IPS-11a (cell line): ENCODE measurements around the gene PDCD1.
"Not testable (repeated sequence)": the region's sequence is repeated elsewhere in the genome, so short reads cannot be mapped to it uniquely, and the experiment has no call there.

Experiments
- H3K4me3 ChIP-seq: one replicate; pipeline ENCODE4 v1.5.1; 2013; ENCODE audit warnings: low read depth, low read length, control low read depth

PDCD1 gene

GRCh38 chr2:241835611-241836010 is 23.1 kb downstream of the PDCD1 start:
- H3K4me3 ChIP-seq: no peak overlapping the region

- H3K4me3 ChIP-seq: no peak overlapping the region
Measured at GRCh38 chr2:241834527-241835210, 24.0 kb downstream of the PDCD1 start.

- not testable (repeated sequence) for H3K4me3 ChIP-seq
Measured at GRCh38 chr2:241833756-241834526, 24.8 kb downstream of the PDCD1 start.

GRCh38 chr2:241833101-241833663 is 25.5 kb downstream of the PDCD1 start:
- no peak overlapping the region for H3K4me3 ChIP-seq

GRCh38 chr2:241827394-241827793 is 31.3 kb downstream of the PDCD1 start:
- no peak overlapping the region for H3K4me3 ChIP-seq

DNA sequence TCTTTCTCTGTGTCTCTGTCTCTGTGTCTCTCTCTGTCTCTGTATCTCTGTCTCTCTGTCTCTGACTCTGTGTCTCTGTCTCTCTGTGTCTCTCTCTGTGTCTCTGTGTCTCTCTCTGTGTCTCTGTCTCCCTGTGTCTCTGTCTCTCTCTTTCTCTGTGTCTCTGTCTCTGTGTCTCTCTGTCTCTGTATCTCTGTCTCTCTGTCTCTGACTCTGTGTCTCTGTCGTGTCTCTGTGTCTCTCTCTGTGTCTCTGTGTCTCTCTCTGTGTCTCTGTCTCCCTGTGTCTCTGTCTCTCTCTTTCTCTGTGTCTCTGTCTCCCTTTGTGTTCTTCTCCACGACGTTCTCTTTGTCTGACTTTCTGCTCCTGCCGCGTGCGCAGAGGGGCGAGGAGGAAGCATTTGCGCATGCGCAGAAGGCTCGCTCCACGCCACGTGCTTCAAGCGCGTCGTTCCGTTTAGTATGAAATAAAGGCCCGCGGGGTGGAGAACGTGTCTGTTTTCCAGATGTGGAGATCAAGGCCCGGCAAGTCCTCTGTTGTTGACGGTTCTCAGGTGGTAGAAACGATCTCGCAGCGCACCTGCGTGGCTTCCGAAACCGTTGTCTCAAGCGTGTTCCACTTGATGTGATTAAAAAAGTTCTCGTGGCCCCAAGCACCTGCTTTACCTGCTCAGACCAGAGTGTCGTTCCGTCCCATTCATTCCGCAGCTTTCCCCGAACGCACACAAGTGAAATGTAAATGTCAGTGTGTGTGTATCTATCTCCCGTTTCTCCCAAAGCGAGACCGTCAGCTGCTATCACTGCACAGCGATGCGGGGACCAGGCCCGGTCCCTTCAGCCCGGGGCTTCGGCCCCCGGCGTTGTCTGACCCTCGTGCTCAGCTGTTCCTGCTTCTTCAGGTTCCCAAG is 34.9 kb downstream of the PDCD1 start:
- H3K4me3 ChIP-seq: not testable (repeated sequence)

- no peak overlapping the region for H3K4me3 ChIP-seq
Measured at GRCh38 chr2:241822264-241822623, 36.5 kb downstream of the PDCD1 start.

DNA sequence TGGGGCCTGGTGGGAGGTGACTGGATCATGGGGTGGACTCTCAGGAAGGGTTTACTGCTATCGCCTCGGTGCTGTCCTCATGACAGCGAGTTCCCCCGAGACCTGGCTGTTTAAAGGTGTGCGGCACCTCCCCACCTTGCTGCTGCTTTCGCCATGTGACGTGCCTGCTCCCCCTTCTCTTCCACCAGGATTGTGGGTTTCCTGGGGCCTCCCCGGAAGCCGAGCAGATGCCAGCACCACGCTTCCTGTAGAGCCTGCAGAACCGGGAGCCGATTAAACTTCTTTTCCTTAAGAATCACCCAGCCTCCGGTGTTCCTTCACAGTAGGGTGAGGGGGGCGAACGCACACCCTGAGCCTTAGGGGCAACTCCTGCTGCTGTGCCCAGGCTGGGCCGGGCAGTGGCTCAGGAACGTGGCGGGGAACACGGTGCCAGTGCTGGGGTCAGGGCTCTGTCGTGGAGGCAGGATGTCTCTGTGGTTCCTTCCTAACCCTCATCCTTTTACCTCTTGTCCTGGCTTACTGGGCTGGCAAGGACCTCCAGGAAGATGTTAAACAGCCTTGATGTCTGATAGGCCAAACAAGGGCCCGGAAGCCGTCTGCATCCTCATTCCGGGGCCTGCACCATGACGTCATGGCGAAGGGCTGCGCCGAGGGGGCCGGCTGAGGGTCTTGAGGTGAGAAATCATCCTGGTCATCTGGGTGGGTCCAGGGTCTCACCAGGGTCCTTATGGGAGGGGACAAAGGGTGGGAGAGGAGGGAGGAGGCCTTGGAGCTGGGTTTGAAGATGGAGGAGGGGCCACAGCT is 37.0 kb downstream of the PDCD1 start:
- H3K4me3 ChIP-seq: no peak overlapping the region

- no peak overlapping the region for H3K4me3 ChIP-seq
Measured at GRCh38 chr2:241820625-241821384, 37.9 kb downstream of the PDCD1 start.

DNA sequence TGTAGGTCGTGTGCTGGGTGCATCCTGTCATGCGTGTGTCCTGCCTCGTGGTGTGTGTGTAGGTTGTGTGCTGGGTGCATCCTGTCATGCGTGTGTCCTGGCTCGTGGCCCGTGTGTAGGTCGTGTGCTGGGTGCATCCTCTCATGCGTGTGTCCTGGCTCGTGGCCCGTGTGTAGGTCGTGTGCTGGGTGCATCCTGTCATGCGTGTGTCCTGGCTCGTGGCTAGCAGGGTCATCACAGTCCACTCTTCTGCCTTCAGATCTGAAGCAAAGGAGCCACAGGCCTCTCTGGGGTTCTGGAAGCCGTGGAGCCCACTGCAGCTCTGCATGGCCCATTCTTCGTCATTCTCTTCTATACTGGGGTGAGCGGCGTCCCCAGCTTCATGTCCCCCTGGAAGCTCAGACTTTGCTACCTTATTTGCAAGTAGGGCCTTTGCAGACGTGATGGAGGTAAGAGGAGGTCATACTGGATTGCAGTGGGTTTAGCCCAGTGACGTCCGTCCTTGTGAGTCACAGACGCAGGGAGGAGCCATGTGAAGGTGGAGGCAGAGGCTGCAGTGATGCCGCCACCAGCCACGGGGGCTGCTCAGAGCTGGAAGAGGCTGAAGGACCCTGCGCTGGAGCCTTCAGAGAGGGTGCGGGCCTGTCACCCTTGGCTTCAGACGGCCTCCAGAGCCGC is 38.6 kb downstream of the PDCD1 start:
- H3K4me3 ChIP-seq: not testable (repeated sequence)

GRCh38 chr2:241818943-241819270 is 39.8 kb downstream of the PDCD1 start:
- no peak overlapping the region for H3K4me3 ChIP-seq

DNA sequence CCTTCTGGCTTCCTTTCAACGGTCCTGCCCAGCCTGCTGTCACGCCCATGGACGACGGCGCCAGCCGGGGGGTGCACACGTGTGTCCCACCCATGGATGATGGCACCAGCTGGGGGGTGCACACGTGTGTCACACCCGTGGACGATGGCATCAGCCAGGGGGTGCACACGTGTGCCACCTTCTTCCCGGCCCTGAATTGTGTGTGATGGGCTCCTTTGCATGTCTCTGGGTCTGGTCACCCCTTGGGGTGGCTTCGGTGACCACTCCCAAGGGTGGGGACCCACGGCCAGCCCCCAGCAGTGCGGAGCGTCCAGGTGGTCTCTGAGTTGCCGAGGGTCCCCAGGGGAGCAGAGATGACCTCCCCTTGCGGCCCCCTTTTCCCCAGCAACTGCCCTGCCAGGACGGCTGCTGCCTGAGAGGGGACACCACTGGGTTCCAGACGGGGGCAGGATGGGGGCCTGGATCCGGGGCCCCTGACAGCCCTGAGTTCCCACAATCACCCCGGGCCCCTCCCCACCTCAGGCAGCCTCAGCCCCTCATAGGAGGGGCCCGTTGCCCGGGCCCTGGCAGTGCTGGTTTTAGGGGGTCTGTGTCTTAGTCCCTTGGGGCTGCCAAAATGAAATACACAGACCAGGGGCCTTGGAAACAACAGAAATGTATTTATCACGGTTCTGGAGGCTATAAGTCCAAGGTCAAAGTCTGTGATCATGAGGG is 40.3 kb downstream of the PDCD1 start:
- H3K4me3 ChIP-seq: no peak overlapping the region

DNA sequence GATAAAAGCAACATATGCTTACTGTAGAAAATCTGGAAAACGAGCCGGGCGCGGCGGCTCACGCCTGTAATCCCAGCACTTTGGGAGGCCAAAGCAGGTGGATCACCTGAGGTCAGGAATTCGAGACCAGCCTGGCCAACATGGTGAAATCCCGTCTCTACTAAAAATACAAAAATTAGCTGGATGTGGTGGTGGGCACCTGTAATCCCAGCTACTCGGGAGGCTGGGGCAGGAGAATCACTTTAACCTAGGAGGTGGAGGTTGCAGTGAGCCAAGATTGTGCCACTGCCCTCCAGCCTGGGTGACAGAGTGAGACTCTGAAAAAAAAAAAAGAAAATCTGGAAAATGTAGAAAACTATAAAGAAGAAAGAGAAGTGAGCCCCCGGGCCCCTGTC is 40.9 kb downstream of the PDCD1 start:
- not testable (repeated sequence) for H3K4me3 ChIP-seq

DNA sequence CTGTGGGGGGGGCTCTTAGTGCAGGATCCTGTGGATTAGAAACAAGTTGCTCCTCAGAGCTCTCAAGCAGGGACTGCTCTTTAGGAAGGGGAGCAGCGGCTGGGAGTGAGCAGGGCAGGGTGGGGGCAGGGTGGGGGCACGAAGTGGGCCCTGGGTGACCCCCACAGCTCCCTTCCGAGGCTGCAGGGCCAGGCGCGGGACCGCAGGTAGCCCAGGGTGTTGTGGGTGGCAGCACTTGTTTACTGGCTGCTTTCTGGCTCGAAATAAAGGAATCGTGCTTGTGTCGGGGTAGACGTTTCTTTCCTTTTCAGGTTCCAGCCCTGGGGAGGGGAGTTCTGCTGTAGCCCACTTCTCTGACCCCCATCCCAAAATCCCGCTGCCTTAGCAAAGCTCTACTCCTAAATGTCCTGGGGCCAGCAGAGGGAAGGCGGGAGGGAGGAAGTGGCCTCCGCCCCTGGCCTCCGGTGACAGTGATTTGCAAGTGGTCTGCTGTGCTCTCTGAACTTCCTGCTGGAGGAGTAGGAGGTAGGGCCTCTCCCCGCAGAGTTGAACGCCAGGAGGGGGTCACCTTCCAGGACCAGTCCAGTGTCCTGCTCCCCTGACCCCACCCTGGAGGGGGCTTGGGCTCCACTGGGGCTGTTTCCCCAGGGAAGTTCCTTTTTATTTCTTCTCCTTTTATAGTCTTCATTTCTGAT is 41.4 kb downstream of the PDCD1 start:
- H3K4me3 ChIP-seq: no peak overlapping the region

GRCh38 chr2:241816431-241817121 is 42.1 kb downstream of the PDCD1 start:
- H3K4me3 ChIP-seq: no peak overlapping the region

DNA sequence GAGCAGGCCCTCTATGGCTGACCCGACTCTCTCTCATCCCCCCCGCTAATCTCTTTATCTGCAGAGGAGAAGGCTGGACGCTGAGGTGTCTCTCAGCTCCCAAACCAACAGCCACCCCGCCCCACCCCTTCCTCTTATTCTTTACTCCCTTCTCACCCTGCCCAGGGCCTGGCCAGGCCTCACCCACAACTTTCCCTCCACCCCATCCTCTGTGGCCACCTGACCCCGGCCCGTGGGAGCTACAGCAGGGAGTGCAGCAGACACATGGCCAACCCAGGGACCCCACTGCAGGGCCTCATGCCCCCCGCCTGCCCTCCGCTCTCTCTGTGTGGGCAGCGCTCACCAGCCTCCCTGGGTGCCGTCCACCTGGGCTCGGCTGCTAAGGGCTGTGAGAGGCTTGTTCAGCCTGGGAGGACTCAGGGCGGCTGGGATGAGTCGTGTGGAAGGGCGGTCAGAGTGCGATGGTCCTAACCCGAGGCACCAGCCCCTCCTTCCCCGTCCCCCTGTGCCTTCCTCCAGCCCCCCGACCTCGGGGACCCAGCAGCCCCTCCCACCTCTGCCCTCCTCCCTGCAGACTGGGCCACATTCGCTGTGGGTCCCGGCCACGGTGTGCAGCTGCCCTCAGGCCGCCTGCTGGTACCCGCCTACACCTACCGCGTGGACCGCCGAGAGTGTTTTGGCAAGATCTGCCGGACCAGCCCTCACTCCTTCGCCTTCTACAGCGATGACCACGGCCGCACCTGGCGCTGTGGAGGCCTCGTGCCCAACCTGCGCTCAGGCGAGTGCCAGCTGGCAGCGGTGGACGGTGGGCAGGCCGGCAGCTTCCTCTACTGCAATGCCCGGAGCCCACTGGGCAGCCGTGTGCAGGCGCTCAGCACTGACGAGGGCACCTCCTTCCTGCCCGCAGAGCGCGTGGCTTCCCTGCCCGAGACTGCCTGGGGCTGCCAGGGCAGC is 42.9 kb downstream of the PDCD1 start:
- H3K4me3 ChIP-seq: no peak overlapping the region
